MV-4-11 (cell line): ENCODE results near the gene CERS2.

Experiments used
- DNase-seq: peaks from one replicate; lab custom pipeline; 2025; lab: John Stamatoyannopoulos, UW

The CERS2 gene

DNA sequence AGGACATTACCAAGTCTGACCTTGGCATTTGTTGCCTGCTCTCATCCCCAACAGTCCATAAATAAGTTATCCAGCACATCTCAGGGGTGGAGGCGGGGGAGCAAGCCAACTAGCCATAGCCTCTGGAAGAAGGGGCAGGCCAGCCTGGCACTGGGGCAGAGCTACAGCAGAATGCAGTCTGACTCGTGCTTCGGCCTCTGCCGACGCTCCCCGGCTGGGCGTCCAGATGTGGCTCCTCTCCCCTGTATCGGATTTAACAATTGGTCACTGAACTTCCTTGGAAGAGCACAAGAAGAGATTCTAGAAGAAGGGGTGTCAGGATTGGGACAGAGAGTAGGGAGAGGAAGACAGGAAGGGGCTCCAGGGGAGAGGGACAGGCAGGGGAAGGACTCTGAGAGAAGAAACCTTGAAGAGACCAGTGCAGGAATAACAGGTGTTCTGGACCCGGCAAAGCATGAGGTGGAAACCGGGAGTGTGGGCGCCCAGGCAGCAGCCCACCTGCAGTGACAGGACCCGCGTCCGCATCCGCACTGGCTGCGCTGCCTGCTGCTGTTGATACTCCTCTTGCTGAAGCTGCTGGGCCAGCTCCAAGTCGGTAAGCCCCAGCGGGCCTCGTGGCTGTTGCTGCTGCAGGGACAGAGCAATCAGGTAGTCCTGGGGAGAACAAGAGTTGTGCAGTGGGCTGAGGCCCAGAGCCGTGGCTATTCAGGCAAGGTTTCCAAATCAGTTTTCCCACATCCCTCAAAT, 22.7 kb upstream of the CERS2 start:
- DNase-seq: no peak

DNA sequence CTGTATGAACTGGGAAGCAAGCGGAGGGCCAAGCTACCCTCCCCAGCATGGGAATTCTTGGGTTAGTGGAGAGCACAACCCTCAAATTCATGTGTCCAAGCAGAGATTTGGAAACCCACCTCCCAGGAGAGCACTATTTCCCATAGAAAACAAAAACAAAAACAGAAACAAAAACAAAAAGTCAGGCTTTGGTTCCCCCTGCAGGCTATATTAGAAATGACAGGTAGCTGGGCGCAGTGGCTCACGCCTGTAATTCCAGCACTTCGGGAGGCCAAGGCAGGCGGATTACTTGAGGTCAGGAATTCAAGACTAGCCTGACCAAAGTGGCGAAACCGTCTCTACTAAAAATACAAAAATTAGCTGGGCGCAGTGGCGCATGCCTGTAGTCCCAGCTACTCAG, 21.3 kb upstream of the CERS2 start:
- peak; percentile 20 for DNase-seq

DNA sequence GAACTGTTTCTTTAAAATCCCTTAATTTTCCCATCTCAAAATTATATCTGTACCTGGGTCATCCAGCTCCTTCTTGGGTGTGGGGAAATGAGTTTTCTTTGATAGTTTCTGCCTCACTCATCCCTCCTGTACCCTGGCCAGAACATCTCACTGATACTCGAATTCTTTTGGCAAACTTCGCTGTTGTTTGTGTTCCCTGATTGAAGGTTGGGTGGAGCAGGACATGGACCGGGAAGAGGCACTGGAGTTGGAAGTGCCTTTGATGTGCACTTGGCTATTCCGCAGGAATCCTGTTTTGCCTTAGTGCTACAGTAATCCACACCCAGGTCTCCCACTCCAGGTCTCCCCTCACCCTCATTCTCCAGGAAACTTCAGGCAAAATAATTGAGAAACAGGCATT, 20.8 kb upstream of the CERS2 start:
- DNase-seq: no peak

GRCh38 chr1:150994248-150994647, 19.6 kb upstream of the CERS2 start:
- no peak for DNase-seq

- DNase-seq: no peak
Observed at GRCh38 chr1:150992626-150993025, 18.0 kb upstream of the CERS2 start.

- no peak for DNase-seq
Observed at GRCh38 chr1:150987924-150988323, 13.3 kb upstream of the CERS2 start.

GRCh38 chr1:150985179-150985825, 10.7 kb upstream of the CERS2 start:
- DNase-seq: no peak

DNA sequence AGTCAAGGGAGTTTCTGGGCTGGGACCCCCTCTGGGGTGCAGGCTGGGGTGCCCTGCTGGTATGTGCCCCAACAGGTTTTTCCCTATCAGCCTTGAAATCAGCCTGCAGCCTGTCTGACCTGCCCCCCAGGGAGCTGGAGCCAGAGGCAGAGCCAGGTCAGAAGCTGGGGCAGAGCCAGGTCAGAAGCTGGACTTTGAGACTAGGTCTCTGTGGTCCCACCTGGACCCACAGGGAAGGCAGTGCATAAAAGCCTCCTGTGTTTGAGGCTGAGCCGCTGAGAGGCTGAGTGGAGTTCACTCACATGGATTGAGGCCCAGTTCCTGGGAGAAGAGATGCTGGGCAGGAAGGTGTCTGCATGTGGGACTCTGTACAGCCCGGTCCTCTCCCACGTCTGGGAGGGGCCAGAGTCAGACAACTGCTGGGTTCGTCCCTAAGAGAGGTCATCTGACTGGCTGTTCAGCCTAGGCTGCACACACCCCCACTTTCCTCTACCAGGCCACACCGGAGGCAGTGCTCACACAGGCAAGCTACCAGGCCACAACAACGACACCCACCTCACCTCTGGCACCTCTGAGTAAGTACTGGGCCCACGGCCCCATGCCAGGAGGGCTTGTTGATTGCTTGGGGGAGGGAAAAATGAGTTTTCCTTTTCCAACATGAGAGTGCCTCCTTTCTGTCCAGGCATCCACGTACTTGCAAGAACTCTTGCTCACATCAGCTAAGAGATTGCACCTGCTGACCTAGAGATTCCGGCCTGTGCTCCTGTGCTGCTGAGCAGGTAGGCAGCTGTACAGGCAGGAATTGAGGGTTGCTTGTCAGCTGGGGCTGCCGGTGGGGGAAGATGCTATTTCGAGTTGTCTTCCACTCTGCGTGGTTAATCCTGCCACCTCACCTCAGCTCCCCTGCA, 7.4 kb upstream of the CERS2 start, which contains the start of gene ANXA9:
Gene ANXA9, plus strand, starts transcription at position 488 of the 908 bp plus-strand sequence. CDS start 814 bp downstream, outside the sequence.
- DNase-seq: no peak

- DNase-seq: no peak
Observed at GRCh38 chr1:150981177-150981804, 6.7 kb upstream of the CERS2 start.

- peak; percentile 80 for DNase-seq
Observed at GRCh38 chr1:150979092-150980056, 4.7 kb upstream of the CERS2 start.

- peak; percentile 84 for DNase-seq
Observed at GRCh38 chr1:150976879-150977694, 2.5 kb upstream of the CERS2 start.

DNA sequence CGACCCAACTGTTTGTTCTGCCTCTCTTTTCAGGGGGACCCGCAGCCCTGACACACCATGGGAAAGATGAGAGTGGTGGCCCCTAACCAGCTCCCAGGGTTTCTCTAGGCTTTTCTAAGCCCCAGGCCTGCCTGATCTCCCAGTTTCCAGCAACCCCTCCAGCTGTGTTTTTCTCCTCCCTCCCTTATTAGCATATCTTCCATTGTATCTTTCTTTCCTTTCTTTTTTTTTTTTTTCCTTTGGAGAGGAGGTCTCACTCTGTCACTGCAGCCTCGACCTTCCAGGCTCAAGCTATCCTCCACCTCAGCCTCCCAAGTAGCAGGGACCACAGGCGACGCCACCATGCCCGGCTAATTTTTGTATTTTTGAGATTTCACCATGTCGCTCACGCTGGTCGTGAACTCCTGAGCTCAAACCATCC, 1.8 kb upstream of the CERS2 start:
- DNase-seq: no peak

DNA sequence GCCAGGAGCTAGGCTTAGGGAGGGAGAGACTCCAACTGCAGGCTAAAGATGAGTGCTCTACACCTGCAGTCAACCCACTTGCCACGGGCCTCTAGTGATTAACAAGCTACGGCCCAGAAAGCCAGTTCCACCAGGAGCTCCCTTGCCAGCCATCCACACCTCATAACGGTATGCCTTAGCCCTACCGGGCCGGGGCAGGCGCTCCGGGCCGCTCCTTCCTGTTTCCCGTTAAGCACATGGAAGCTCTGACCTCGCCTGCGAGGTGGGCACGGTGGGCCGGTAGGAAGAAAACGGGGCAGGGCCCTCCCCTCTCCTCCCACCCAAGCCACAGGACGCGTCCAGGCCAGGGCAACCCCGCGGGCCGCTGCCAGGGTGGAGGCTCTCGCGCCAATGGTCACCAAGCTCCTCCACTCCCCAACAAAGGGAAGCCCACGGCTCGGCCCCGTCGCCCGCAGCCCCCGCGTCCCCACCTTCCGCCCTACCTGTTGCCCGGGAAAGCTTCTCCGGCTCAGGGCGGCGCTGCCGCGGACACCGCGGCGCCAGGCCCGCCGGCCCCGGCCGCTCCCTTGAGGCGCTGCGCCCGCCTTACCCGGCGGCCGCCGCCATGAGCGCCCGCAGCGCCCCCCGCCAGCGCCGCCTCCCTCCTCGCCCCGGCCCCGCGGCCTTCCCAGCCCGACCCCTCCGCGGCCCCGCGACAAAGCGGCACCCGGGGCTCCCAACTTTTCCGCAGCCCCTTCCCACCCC, 627 bp downstream of the CERS2 start:
- DNase-seq: peak; percentile 26

- DNase-seq: no peak
Observed at GRCh38 chr1:150973258-150973835, 1.3 kb downstream of the CERS2 start.

- DNase-seq: no peak
Observed at GRCh38 chr1:150972417-150972940, 2.2 kb downstream of the CERS2 start.

GRCh38 chr1:150971583-150972416, 2.8 kb downstream of the CERS2 start:
- DNase-seq: no peak

- peak; percentile 63 for DNase-seq
Observed at GRCh38 chr1:150970808-150971582, 3.6 kb downstream of the CERS2 start.
